ENCODE results near the gene ADAMTSL4. TPM values are rescaled to one million over a fixed set of nuclear protein-coding genes. Genes with fewer than 3 reads are reported as not detected.

The ADAMTSL4 gene
- total and polyA plus RNA-seq, 5 donors from 2014 or later = 0.12 to 0.22 TPM; not detected in 3

- H3K36me3 ChIP-seq (ENCODE audit: control insufficient read depth, insufficient read depth, low read length) = peaks cover 3% of the 10 kb centered on the region
- H3K27ac ChIP-seq (ENCODE audit: insufficient read depth, low read length, poor library complexity, severe bottlenecking) = peak overlapping the region; percentile 38
- H3K9me3 ChIP-seq (ENCODE audit: control insufficient read depth in 2 of 2, low read length in 2 of 2) = no peaks in the 10 kb centered on the region
- Mint-ChIP-seq H3K4me3 (no peak overlapping the region), H3K9me3 (no peaks in the 10 kb centered on the region), H3K27ac (peak overlapping the region in 1 of 3 donors; percentile 100), H3K36me3 (peaks cover 10% of the 10 kb centered on the region), H3K4me1 (peaks cover 9 to 42% (median 28%) of the 10 kb centered on the region in 4 donors), H3K27me3 (no peaks in the 10 kb centered on the region)
- ATAC-seq (ENCODE audit: low read depth in 2 of 2) = no peak
- H3K4me1 ChIP-seq (ENCODE audit: control insufficient read depth, insufficient read depth, low read length, poor library complexity, severe bottlenecking) = peaks cover 44% of the 10 kb centered on the region
- no peak for DNase-seq
- no peak overlapping the region for H3K4me3 ChIP-seq (ENCODE audit: low read depth, low read length)
- H3K27me3 ChIP-seq (ENCODE audit: control insufficient read depth, insufficient read depth, low read length) = no peaks in the 10 kb centered on the region
Measured at GRCh38 chr1:150558761-150559655, 9.8 kb downstream of the ADAMTSL4 start.

- H3K36me3 ChIP-seq (ENCODE audit: control insufficient read depth, insufficient read depth, low read length) = peaks cover 3% of the 10 kb centered on the region
- no peak overlapping the region for H3K4me3 ChIP-seq (ENCODE audit: low read depth, low read length)
- H3K4me1 ChIP-seq (ENCODE audit: control insufficient read depth, insufficient read depth, low read length, poor library complexity, severe bottlenecking) = peaks cover 50% of the 10 kb centered on the region
- H3K9me3 ChIP-seq (ENCODE audit: control insufficient read depth in 2 of 2, low read length in 2 of 2) = no peaks in the 10 kb centered on the region
- Mint-ChIP-seq H3K4me3 (peak overlapping the region in 2 of 4 donors; percentile 88 to 93), H3K36me3 (peaks cover 10% of the 10 kb centered on the region), H3K27me3 (no peaks in the 10 kb centered on the region), H3K9me3 (no peaks in the 10 kb centered on the region), H3K4me1 (peaks cover 12 to 48% (median 32%) of the 10 kb centered on the region in 4 donors), H3K27ac (peak overlapping the region in 2 of 3 donors; percentile 99 to 100)
- H3K27me3 ChIP-seq (ENCODE audit: control insufficient read depth, insufficient read depth, low read length) = no peaks in the 10 kb centered on the region
- DNase-seq = no peak
- no peak for ATAC-seq (ENCODE audit: low read depth in 2 of 2)
- H3K27ac ChIP-seq (ENCODE audit: insufficient read depth, low read length, poor library complexity, severe bottlenecking) = peak overlapping the region; percentile 95
Measured at GRCh38 chr1:150559656-150560010, 10.4 kb downstream of the ADAMTSL4 start.

GRCh38 chr1:150560011-150560438 lies 10.8 kb downstream of the ADAMTSL4 start:
- Histone ChIP-seq H3K4me1 (ENCODE audit: control insufficient read depth, insufficient read depth, low read length, poor library complexity, severe bottlenecking) (peaks cover 54% of the 10 kb centered on the region), H3K9me3 (ENCODE audit: control insufficient read depth in 2 of 2, low read length in 2 of 2) (no peaks in the 10 kb centered on the region), H3K36me3 (ENCODE audit: control insufficient read depth, insufficient read depth, low read length) (peaks cover 3% of the 10 kb centered on the region), H3K4me3 (ENCODE audit: low read depth, low read length) (peak overlapping the region; percentile 90), H3K27ac (ENCODE audit: insufficient read depth, low read length, poor library complexity, severe bottlenecking) (peak overlapping the region; percentile 95), H3K27me3 (ENCODE audit: control insufficient read depth, insufficient read depth, low read length) (no peaks in the 10 kb centered on the region)
- H3K4me1 Mint-ChIP-seq = peaks cover 12 to 52% (median 36%) of the 10 kb centered on the region in 4 donors
- peak; percentile 63 to 82 (median 75) for DNase-seq
- H3K36me3 Mint-ChIP-seq = peaks cover 10% of the 10 kb centered on the region
- no peaks in the 10 kb centered on the region for H3K27me3 Mint-ChIP-seq
- no peaks in the 10 kb centered on the region for H3K9me3 Mint-ChIP-seq
- H3K27ac Mint-ChIP-seq = peak overlapping the region; percentile 76 to 100 (median 99)
- ATAC-seq (ENCODE audit: low read depth in 2 of 2) = no peak
- H3K4me3 Mint-ChIP-seq = peak overlapping the region; percentile 88 to 100 (median 96)

GRCh38 chr1:150560576-150561253 lies 11.5 kb downstream of the ADAMTSL4 start:
- Mint-ChIP-seq H3K4me1 (peaks cover 12 to 52% (median 34%) of the 10 kb centered on the region in 4 donors), H3K4me3 (peak overlapping the region; percentile 88 to 100 (median 96)), H3K9me3 (no peaks in the 10 kb centered on the region), H3K36me3 (peaks cover 5% of the 10 kb centered on the region), H3K27ac (peak overlapping the region; percentile 99 to 100 (median 99)), H3K27me3 (no peaks in the 10 kb centered on the region)
- Histone ChIP-seq H3K9me3 (ENCODE audit: control insufficient read depth in 2 of 2, low read length in 2 of 2) (no peaks in the 10 kb centered on the region), H3K27me3 (ENCODE audit: control insufficient read depth, insufficient read depth, low read length) (no peaks in the 10 kb centered on the region), H3K4me3 (ENCODE audit: low read depth, low read length) (peak overlapping the region; percentile 90), H3K4me1 (ENCODE audit: control insufficient read depth, insufficient read depth, low read length, poor library complexity, severe bottlenecking) (peaks cover 61% of the 10 kb centered on the region), H3K27ac (ENCODE audit: insufficient read depth, low read length, poor library complexity, severe bottlenecking) (peak overlapping the region; percentile 95), H3K36me3 (ENCODE audit: control insufficient read depth, insufficient read depth, low read length) (peaks cover 2% of the 10 kb centered on the region)
- DNase-seq (peak; percentile 64 to 88 (median 71)), ATAC-seq (ENCODE audit: low read depth in 2 of 2) (peak; percentile 26 to 28)

GRCh38 chr1:150561254-150561973 lies 12.2 kb downstream of the ADAMTSL4 start:
- peak; percentile 51 to 82 (median 72) for DNase-seq
- H3K4me1 Mint-ChIP-seq = peaks cover 12 to 59% (median 35%) of the 10 kb centered on the region in 4 donors
- peak overlapping the region; percentile 90 for H3K4me3 ChIP-seq (ENCODE audit: low read depth, low read length)

GRCh38 chr1:150561974-150562445 lies 12.8 kb downstream of the ADAMTSL4 start:
- Mint-ChIP-seq H3K27ac (peak overlapping the region; percentile 99 to 100 (median 99)), H3K36me3 (peaks cover 5% of the 10 kb centered on the region), H3K9me3 (no peaks in the 10 kb centered on the region), H3K27me3 (no peaks in the 10 kb centered on the region), H3K4me3 (peak overlapping the region; percentile 88 to 100 (median 96)), H3K4me1 (peaks cover 12 to 65% (median 39%) of the 10 kb centered on the region in 4 donors)
- Histone ChIP-seq H3K27ac (ENCODE audit: insufficient read depth, low read length, poor library complexity, severe bottlenecking) (peak overlapping the region; percentile 95), H3K36me3 (ENCODE audit: control insufficient read depth, insufficient read depth, low read length) (no peaks in the 10 kb centered on the region), H3K4me3 (ENCODE audit: low read depth, low read length) (peak overlapping the region; percentile 90), H3K27me3 (ENCODE audit: control insufficient read depth, insufficient read depth, low read length) (no peaks in the 10 kb centered on the region), H3K4me1 (ENCODE audit: control insufficient read depth, insufficient read depth, low read length, poor library complexity, severe bottlenecking) (peaks cover 74% of the 10 kb centered on the region), H3K9me3 (ENCODE audit: control insufficient read depth in 2 of 2, low read length in 2 of 2) (no peaks in the 10 kb centered on the region)
- peak; percentile 70 to 96 (median 78) for DNase-seq
- ATAC-seq (ENCODE audit: low read depth in 2 of 2) = peak; percentile 53 to 56

More at GRCh38 chr1:150561254-150561973, 12.2 kb downstream of the ADAMTSL4 start:
- Histone ChIP-seq H3K27me3 (ENCODE audit: control insufficient read depth, insufficient read depth, low read length) (no peaks in the 10 kb centered on the region), H3K9me3 (ENCODE audit: control insufficient read depth in 2 of 2, low read length in 2 of 2) (no peaks in the 10 kb centered on the region), H3K27ac (ENCODE audit: insufficient read depth, low read length, poor library complexity, severe bottlenecking) (peak overlapping the region; percentile 95), H3K4me1 (ENCODE audit: control insufficient read depth, insufficient read depth, low read length, poor library complexity, severe bottlenecking) (peaks cover 68% of the 10 kb centered on the region), H3K36me3 (ENCODE audit: control insufficient read depth, insufficient read depth, low read length) (no peaks in the 10 kb centered on the region)
- Mint-ChIP-seq H3K27ac (peak overlapping the region; percentile 99 to 100 (median 99)), H3K27me3 (no peaks in the 10 kb centered on the region), H3K36me3 (peaks cover 5% of the 10 kb centered on the region), H3K4me3 (peak overlapping the region; percentile 88 to 100 (median 96)), H3K9me3 (no peaks in the 10 kb centered on the region)
- peak; percentile 10 to 12 for ATAC-seq (ENCODE audit: low read depth in 2 of 2)

All from CD4-positive, CD25-positive, alpha-beta regulatory T cell (primary cell).